HepG2 (cell line): ENCODE measurements around the gene TAF1B. TPM values are rescaled to one million over a fixed set of nuclear protein-coding genes. Genes with fewer than 3 reads are reported as not detected.
A peak's percentile ranks its signal among the peaks of the same experiment; 100 is the strongest.

ENCODE experiments used
- CEBPG ChIP-seq: IDR thresholded peaks from 2 replicates; pipeline ENCODE4 v1.6.1; 2016
- CENPT ChIP-seq: sonication (generic); formaldehyde crosslinking; IDR thresholded peaks from 2 replicates; pipeline ENCODE4 v1.8.0; 2022; ENCODE audit warnings: low read depth, mild to moderate bottlenecking, moderate library complexity, missing genetic modification reagents
- EP300 ChIP-seq, 3 experiments: sonication (generic) in 1 of 3; formaldehyde crosslinking in 1 of 3; IDR thresholded peaks; 2 replicates each; pipeline versions ENCODE4 v1.5.1 to v1.6.1; 2011 to 2020; ENCODE audit warnings: low read depth in 2 of 3, low read length in 2 of 3, borderline replicate concordance in 1 of 3, improper control_type of control experiment in 1 of 3, mild to moderate bottlenecking in 1 of 3, missing genetic modification reagents in 1 of 3, moderate library complexity in 1 of 3
- ERF ChIP-seq: IDR thresholded peaks from 2 replicates; pipeline ENCODE4 v1.6.1; 2018; ENCODE audit warnings: missing biosample characterization, missing genetic modification reagents
- ESRRA ChIP-seq: sonication (generic); formaldehyde crosslinking; IDR thresholded peaks from 2 replicates; pipeline ENCODE4 v1.5.1; 2020; ENCODE audit warnings: mild to moderate bottlenecking, low read depth, missing genetic modification reagents
- KDM5B ChIP-seq: sonication (generic); formaldehyde crosslinking; IDR thresholded peaks from 2 replicates; pipeline ENCODE4 v1.4.0; 2020; ENCODE audit warnings: missing genetic modification reagents, mild to moderate bottlenecking, borderline replicate concordance
- NFE2L1 ChIP-seq: sonication (generic); formaldehyde crosslinking; IDR thresholded peaks from 2 replicates; pipeline ENCODE4 v1.4.0; 2020; ENCODE audit warnings: missing genetic modification reagents, mild to moderate bottlenecking, borderline replicate concordance
- RARA ChIP-seq: IDR thresholded peaks from 2 replicates; pipeline ENCODE4 v1.6.1; 2016; ENCODE audit warnings: missing genetic modification reagents, missing compliant biosample characterization
- SATB2 ChIP-seq: sonication (generic); formaldehyde crosslinking; IDR thresholded peaks from 2 replicates; pipeline ENCODE4 v1.5.0; 2020; ENCODE audit warnings: missing genetic modification reagents
- SMC3 ChIP-seq: IDR thresholded peaks from 2 replicates; pipeline ENCODE4 v1.6.1; 2011; ENCODE audit warnings: low read length, improper control_type of control experiment
- SNAPC2 ChIP-seq: sonication (generic); formaldehyde crosslinking; IDR thresholded peaks from 2 replicates; pipeline ENCODE4 v1.8.1; 2022; ENCODE audit warnings: mild to moderate bottlenecking, missing genetic modification reagents
- ZNF124 ChIP-seq: sonication (generic); formaldehyde crosslinking; IDR thresholded peaks from 2 replicates; pipeline ENCODE4 v1.4.0; 2020; ENCODE audit warnings: missing genetic modification reagents
- ZNF350 ChIP-seq: sonication (generic); formaldehyde crosslinking; IDR thresholded peaks from 2 replicates; pipeline ENCODE4 v1.4.0; 2020; ENCODE audit warnings: mild to moderate bottlenecking, low read depth, missing genetic modification reagents, borderline replicate concordance
- polyA plus RNA-seq, 8 experiments: library from polyadenylated mRNA; depleted of rRNA in 3 of 8; stranded (reverse) in 7 of 8; unstranded in 1 of 8; fragments of >200 nt; fragmentation: Illumina TruSeq in 4 of 8; extraction: Trizol in 4 of 8; gene quantifications; 2 replicates each; pipeline versions ENCODE4 v1.2.1 to v1.2.3, GENCODE V29; 2011 to 2016; ENCODE audit warnings: low read depth in 4 of 8, missing spikeins in 1 of 8, mixed read lengths in 1 of 8; ENCODE audit not compliant: insufficient read depth in 1 of 8
- total RNA-seq, 5 experiments: library from RNA; depleted of rRNA; stranded (reverse); fragments of >200 nt; fragmentation: Illumina TruSeq; extraction: Trizol; gene quantifications; 2 replicates each; pipeline ENCODE4 v1.2.3, GENCODE V29; 2016; ENCODE audit warnings: low read depth in 1 of 5
- TF ChIP-seq, protein P1 (sequence below): sonication (generic); IDR thresholded peaks from 2 replicates; pipeline ENCODE4 v1.6.1; 2016; ENCODE audit warnings: low read depth, borderline replicate concordance
- TF ChIP-seq, protein P2 (sequence below): sonication (generic); formaldehyde crosslinking; IDR thresholded peaks from 2 replicates; pipeline ENCODE4 v1.4.0; 2020; ENCODE audit warnings: missing genetic modification reagents
- TF ChIP-seq, protein P3 (sequence below): sonication (generic); formaldehyde crosslinking; IDR thresholded peaks from 2 replicates; pipeline ENCODE4 v1.4.0; 2020; ENCODE audit warnings: missing genetic modification reagents, low read depth, mild to moderate bottlenecking, borderline replicate concordance
- TF ChIP-seq, protein P4 (sequence below): sonication (generic); formaldehyde crosslinking; IDR thresholded peaks from 2 replicates; pipeline ENCODE4 v1.5.0; 2020; ENCODE audit warnings: mild to moderate bottlenecking, missing genetic modification reagents, moderate library complexity
- TF ChIP-seq, protein P5 (sequence below): sonication (generic); formaldehyde crosslinking; IDR thresholded peaks from 2 replicates; pipeline ENCODE4 v1.4.0; 2020; ENCODE audit warnings: mild to moderate bottlenecking, missing genetic modification reagents, borderline replicate concordance

TAF1B gene
- total and polyA plus RNA-seq, 2 of the 13 experiments (the other 11 are each of a cell fraction or from before 2014, with no cell fraction given): 13.3 to 27.7 TPM

DNA sequence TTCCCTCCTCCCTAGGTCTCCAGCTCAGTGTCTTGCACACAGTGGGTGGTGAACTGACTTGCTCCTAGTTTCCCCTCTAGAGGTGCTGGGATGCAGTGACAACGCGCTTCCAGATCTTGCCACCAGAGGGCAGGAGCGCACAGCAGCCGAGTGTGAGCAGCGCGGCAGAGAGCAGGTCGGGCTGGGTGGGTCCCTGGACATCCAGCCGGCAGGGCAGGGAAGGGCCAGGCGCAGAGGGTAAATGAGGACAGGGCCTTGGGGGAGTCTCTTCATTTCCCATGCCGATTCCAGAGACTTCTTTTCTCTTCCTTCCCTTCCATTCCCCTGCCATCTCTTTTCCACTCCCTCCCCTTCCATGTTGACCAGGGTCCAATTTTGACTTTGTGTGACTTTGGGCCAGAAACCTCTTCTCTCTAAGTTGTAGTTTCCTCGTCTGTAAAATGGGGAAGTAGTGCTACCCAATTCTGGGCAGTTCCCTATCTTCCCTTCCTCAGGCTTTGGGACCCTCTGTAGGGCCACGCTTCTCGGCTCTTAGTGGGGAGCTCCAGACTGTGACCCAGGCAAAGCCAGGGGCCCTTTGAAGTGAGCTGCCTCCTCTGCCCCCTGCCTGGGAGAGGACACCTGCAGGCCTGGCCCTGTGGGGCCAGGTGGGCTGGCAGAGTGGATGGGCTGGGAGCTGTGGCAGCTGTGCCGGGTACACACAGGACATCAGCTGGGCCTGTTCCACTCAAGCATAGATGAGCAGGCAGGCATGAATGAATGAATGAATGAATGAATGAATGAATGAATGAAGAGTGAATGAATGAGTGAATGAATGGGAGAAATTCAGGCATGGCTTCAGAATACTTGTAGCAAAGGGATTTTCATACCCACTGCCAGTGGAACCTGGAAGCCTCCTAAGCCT, 43.3 kb upstream of the TAF1B start (continued):
- TF ChIP-seq, protein P1, sequence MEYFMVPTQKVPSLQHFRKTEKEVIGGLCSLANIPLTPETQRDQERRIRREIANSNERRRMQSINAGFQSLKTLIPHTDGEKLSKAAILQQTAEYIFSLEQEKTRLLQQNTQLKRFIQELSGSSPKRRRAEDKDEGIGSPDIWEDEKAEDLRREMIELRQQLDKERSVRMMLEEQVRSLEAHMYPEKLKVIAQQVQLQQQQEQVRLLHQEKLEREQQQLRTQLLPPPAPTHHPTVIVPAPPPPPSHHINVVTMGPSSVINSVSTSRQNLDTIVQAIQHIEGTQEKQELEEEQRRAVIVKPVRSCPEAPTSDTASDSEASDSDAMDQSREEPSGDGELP: no peak
- TF ChIP-seq ZNF350 (CRISPR knock-in tag) (peak; percentile 61), NFE2L1 (CRISPR knock-in tag) (peak; percentile 72; the same call in 1 of the 2 replicates), KDM5B (peak; percentile 49; the same call in 1 of the 2 replicates), RARA (peak; percentile 72), CEBPG (CRISPR knock-in tag) (peak; percentile 31; the same call in 1 of the 2 replicates), ERF (peak; percentile 59; the same call in 1 of the 2 replicates), SATB2 (CRISPR knock-in tag) (no peak), ZNF124 (CRISPR knock-in tag) (peak; percentile 85), CENPT (no peak), SMC3 (peak; percentile 76), SNAPC2 (CRISPR knock-in tag) (no peak), EP300 (IDR thresholded peaks at IDR 0.05; ENCODE audit: low read depth in 2 of 2, low read length in 2 of 2) (no peak), EP300 (CRISPR knock-in tag; IDR thresholded peaks at IDR 0.05; ENCODE audit: borderline replicate concordance) (peak; percentile 13; the same call in 1 of the 2 replicates), ESRRA (CRISPR knock-in tag) (peak; percentile 10; the same call in 1 of the 2 replicates)
- TF ChIP-seq, protein P2, sequence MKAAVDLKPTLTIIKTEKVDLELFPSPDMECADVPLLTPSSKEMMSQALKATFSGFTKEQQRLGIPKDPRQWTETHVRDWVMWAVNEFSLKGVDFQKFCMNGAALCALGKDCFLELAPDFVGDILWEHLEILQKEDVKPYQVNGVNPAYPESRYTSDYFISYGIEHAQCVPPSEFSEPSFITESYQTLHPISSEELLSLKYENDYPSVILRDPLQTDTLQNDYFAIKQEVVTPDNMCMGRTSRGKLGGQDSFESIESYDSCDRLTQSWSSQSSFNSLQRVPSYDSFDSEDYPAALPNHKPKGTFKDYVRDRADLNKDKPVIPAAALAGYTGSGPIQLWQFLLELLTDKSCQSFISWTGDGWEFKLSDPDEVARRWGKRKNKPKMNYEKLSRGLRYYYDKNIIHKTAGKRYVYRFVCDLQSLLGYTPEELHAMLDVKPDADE (CRISPR knock-in tag): no peak
- TF ChIP-seq, protein P3, sequence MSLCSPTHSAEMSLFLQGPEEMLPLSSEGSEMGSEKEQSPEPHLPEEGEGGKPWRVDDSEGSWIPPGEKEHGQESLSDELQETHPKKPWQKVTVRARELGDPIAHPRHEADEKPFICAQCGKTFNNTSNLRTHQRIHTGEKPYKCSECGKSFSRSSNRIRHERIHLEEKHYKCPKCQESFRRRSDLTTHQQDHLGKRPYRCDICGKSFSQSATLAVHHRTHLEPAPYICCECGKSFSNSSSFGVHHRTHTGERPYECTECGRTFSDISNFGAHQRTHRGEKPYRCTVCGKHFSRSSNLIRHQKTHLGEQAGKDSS (CRISPR knock-in tag): peak; percentile 85; the same call in 1 of the 2 replicates
- TF ChIP-seq, protein P4, sequence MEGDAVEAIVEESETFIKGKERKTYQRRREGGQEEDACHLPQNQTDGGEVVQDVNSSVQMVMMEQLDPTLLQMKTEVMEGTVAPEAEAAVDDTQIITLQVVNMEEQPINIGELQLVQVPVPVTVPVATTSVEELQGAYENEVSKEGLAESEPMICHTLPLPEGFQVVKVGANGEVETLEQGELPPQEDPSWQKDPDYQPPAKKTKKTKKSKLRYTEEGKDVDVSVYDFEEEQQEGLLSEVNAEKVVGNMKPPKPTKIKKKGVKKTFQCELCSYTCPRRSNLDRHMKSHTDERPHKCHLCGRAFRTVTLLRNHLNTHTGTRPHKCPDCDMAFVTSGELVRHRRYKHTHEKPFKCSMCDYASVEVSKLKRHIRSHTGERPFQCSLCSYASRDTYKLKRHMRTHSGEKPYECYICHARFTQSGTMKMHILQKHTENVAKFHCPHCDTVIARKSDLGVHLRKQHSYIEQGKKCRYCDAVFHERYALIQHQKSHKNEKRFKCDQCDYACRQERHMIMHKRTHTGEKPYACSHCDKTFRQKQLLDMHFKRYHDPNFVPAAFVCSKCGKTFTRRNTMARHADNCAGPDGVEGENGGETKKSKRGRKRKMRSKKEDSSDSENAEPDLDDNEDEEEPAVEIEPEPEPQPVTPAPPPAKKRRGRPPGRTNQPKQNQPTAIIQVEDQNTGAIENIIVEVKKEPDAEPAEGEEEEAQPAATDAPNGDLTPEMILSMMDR (CRISPR knock-in tag): peak; percentile 100
- TF ChIP-seq, protein P5, sequence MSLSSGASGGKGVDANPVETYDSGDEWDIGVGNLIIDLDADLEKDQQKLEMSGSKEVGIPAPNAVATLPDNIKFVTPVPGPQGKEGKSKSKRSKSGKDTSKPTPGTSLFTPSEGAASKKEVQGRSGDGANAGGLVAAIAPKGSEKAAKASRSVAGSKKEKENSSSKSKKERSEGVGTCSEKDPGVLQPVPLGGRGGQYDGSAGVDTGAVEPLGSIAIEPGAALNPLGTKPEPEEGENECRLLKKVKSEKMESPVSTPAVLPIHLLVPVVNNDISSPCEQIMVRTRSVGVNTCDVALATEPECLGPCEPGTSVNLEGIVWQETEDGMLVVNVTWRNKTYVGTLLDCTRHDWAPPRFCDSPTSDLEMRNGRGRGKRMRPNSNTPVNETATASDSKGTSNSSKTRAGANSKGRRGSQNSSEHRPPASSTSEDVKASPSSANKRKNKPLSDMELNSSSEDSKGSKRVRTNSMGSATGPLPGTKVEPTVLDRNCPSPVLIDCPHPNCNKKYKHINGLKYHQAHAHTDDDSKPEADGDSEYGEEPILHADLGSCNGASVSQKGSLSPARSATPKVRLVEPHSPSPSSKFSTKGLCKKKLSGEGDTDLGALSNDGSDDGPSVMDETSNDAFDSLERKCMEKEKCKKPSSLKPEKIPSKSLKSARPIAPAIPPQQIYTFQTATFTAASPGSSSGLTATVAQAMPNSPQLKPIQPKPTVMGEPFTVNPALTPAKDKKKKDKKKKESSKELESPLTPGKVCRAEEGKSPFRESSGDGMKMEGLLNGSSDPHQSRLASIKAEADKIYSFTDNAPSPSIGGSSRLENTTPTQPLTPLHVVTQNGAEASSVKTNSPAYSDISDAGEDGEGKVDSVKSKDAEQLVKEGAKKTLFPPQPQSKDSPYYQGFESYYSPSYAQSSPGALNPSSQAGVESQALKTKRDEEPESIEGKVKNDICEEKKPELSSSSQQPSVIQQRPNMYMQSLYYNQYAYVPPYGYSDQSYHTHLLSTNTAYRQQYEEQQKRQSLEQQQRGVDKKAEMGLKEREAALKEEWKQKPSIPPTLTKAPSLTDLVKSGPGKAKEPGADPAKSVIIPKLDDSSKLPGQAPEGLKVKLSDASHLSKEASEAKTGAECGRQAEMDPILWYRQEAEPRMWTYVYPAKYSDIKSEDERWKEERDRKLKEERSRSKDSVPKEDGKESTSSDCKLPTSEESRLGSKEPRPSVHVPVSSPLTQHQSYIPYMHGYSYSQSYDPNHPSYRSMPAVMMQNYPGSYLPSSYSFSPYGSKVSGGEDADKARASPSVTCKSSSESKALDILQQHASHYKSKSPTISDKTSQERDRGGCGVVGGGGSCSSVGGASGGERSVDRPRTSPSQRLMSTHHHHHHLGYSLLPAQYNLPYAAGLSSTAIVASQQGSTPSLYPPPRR (CRISPR knock-in tag): no peak
